Measurements from ENCODE around the gene LCLAT1.

Gene LCLAT1

GRCh38 chr2:30450025-30450424 is 3.0 kb downstream of the LCLAT1 start:
- DNase-seq (ENCODE audit: low spot score) = no peak
- no peak for TF ChIP-seq CTCF (conservative IDR thresholded peaks at IDR 0.05; ENCODE audit: low read depth)
- H3K27ac ChIP-seq = no peak overlapping the region
- ChIA-PET POLR2A (ENCODE audit: low non-redundant PET) (no interaction called here), CTCF (no interaction called here)

- H3K27ac ChIP-seq = no peak overlapping the region
- TF ChIP-seq CTCF (conservative IDR thresholded peaks at IDR 0.05; ENCODE audit: low read depth) = no peak
- CTCF ChIA-PET = interaction anchor here (0.6 kb wide), 1 partner anchor 1493 kb away, joined by 3 read pairs; no protein-coding TSS in a partner anchor
- no peak for DNase-seq (ENCODE audit: low spot score)
- POLR2A ChIA-PET (ENCODE audit: low non-redundant PET) = no interaction called here
Measured at GRCh38 chr2:30453498-30453897, 6.5 kb downstream of the LCLAT1 start.

- TF ChIP-seq CTCF (conservative IDR thresholded peaks at IDR 0.05; ENCODE audit: low read depth) = no peak
- CTCF ChIA-PET = interaction anchor here (0.7 kb wide), 1 partner anchor 229 kb away, joined by 3 read pairs; no protein-coding TSS in a partner anchor
- POLR2A ChIA-PET (ENCODE audit: low non-redundant PET) = no interaction called here
- no peak overlapping the region for H3K27ac ChIP-seq
- no peak for DNase-seq (ENCODE audit: low spot score)
Measured at GRCh38 chr2:30454571-30454970, 7.5 kb downstream of the LCLAT1 start.

GRCh38 chr2:30455114-30455738 is 8.2 kb downstream of the LCLAT1 start:
- POLR2A ChIA-PET (ENCODE audit: low non-redundant PET) = no interaction called here
- DNase-seq (ENCODE audit: low spot score) = no peak
- CTCF ChIA-PET = interaction anchor here (0.6 kb wide), 1 partner anchor 239 kb away, joined by 3 read pairs; no protein-coding TSS in a partner anchor
- H3K27ac ChIP-seq = no peak overlapping the region
- TF ChIP-seq CTCF (conservative IDR thresholded peaks at IDR 0.05; ENCODE audit: low read depth) = no peak

- H3K27ac ChIP-seq = no peak overlapping the region
- POLR2A ChIA-PET (ENCODE audit: low non-redundant PET) = no interaction called here
- TF ChIP-seq CTCF (conservative IDR thresholded peaks at IDR 0.05; ENCODE audit: low read depth) = no peak
- CTCF ChIA-PET = interaction anchor here (0.6 kb wide), 1 partner anchor 11 kb away, joined by 3 read pairs; no protein-coding TSS in a partner anchor
- DNase-seq (ENCODE audit: low spot score) = no peak
Measured at GRCh38 chr2:30456106-30456505, 9.1 kb downstream of the LCLAT1 start.

- H3K27ac ChIP-seq = no peak overlapping the region
- TF ChIP-seq CTCF (conservative IDR thresholded peaks at IDR 0.05; ENCODE audit: low read depth) = no peak
- ChIA-PET CTCF (interaction anchor here (0.6 to 0.7 kb wide), 3 partner anchors 10 to 1113 kb away, joined by 3 to 4 read pairs (median 3); no protein-coding TSS in a partner anchor), POLR2A (ENCODE audit: low non-redundant PET) (no interaction called here)
- no peak for DNase-seq (ENCODE audit: low spot score)
Measured at GRCh38 chr2:30456579-30456978, 9.5 kb downstream of the LCLAT1 start.
